ENCODE measurements around the gene KRT7. TPM values are rescaled to one million over a fixed set of nuclear protein-coding genes. Genes with fewer than 3 reads are reported as not detected.
"Not testable (repeated sequence)": the region's sequence is repeated elsewhere in the genome, so short reads cannot be mapped to it uniquely, and the experiment has no call there.

Gene KRT7
- total RNA-seq, 2 experiments from 2014 or later, result 1.1 to 1.8 TPM

GRCh38 chr12:52238916-52239646 lies 6.0 kb downstream of the KRT7 start:
- POLR2A ChIA-PET, result no interaction called here
- CTCF ChIA-PET, result interaction anchor here (1.3 kb wide), 1 partner anchor 39 kb away, joined by 3 read pairs; no protein-coding TSS in a partner anchor

DNA sequence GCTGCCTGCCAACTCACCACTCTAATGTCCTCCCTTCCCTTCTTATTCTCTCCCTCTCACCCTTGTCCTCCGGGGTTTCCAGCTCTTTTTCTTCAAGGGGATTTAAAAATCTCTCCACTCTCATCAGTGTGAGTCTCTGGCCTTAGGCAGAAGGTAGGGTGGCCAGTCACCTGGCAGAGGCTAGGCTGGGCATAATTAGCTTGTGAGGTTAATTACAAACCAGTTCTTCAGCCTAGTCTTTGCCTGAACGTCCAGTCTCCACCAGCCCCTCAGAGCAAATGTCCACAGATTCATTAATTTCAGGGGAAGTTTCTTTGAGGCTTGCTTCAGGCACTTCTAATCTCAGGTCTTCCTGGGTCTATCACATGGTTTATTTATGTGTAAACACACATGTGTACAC lies 6.7 kb downstream of the KRT7 start:
- CTCF ChIA-PET, result no interaction called here

GRCh38 chr12:52240247-52240646 lies 7.2 kb downstream of the KRT7 start:
- CTCF ChIA-PET, POLR2A ChIA-PET: not testable (repeated sequence)

More for the DNA sequence above, 6.7 kb downstream of the KRT7 start:
- POLR2A ChIA-PET, result no interaction called here

DNA sequence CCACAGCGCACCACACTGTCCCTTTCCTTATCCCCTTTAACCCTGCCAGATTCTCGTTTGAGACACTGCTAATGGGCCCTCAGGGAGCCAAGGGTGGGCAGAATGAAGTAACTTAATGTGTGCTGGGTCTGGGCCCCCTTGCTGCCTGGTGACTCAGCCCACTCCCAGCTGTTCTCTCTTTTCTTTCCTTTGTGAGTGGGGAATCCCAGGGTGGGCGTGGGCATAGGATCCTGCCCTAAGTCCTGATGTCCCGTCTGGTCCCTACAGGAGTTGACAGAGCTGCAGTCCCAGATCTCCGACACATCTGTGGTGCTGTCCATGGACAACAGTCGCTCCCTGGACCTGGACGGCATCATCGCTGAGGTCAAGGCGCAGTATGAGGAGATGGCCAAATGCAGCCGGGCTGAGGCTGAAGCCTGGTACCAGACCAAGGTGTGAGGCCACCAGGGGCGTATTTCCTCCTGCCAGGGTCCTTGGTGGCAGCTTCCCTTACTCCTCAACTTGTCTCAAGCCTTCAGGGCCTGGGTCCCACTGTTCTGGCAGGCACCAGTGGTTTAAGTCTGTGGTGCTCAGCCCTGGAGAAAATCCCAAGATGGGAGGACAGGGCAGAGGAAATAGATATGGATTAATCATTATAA lies 8.3 kb downstream of the KRT7 start:
- ChIA-PET POLR2A (no interaction called here), CTCF (no interaction called here)

DNA sequence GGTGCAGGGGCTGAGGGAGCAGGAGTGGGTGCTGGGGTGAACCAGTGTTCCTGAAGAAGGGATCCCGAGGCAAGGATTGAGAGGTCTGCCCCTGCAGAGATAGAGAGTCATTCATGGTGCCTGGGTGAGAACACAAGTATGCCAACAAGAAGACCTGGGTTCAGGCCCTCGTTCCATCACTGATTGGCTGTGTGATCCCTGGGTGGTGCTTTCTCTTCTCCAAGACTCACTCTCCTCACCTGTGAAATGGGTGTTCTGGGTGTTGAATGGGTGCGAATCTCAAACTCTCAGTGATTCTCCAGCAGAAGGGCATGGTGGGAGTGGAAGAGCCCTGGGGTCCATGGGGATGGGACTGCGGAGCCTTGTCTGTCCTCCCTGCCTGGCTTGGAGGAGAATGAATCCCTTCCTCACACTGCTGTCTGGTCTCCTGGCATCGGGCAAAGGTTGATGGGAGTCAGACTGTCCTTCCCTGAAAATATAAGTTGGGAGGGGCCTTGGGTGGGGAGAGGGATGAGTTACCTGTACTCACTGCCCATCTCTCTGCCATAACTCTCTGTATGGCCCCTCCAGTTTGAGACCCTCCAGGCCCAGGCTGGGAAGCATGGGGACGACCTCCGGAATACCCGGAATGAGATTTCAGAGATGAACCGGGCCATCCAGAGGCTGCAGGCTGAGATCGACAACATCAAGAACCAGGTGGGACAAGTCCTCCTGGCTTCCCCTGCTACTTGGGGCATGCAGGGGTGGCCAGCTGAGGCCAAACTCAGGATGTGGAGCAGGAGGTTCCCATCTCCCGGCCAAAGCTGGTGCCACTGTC lies 9.6 kb downstream of the KRT7 start:
- CTCF ChIA-PET, result no interaction called here
- POLR2A ChIA-PET, result no interaction called here

GRCh38 chr12:52243259-52243855 lies 10.3 kb downstream of the KRT7 start:
- CTCF ChIA-PET, result interaction anchor here (0.9 kb wide), 1 partner anchor 36 kb away, joined by 4 read pairs; no protein-coding TSS in a partner anchor
- POLR2A ChIA-PET, result no interaction called here

GRCh38 chr12:52243856-52244614 lies 11.0 kb downstream of the KRT7 start:
- CTCF ChIA-PET, result interaction anchor here (0.9 kb wide), 1 partner anchor 35 kb away, joined by 4 read pairs; no protein-coding TSS in a partner anchor
- POLR2A ChIA-PET, result no interaction called here

GRCh38 chr12:52244615-52244994 lies 11.6 kb downstream of the KRT7 start:
- CTCF ChIA-PET, result no interaction called here
- POLR2A ChIA-PET, result no interaction called here

GRCh38 chr12:52245259-52245961 lies 12.4 kb downstream of the KRT7 start:
- CTCF ChIA-PET, result no interaction called here
- POLR2A ChIA-PET, result no interaction called here

- ChIA-PET CTCF (no interaction called here), POLR2A (no interaction called here)
These were observed 13.0 kb downstream of the KRT7 start for GRCh38 chr12:52245962-52246569.

- ChIA-PET CTCF (no interaction called here), POLR2A (no interaction called here)
These were observed 13.9 kb downstream of the KRT7 start for GRCh38 chr12:52246720-52247621.

- ChIA-PET CTCF (no interaction called here), POLR2A (no interaction called here)
These were observed 14.8 kb downstream of the KRT7 start for GRCh38 chr12:52247622-52248540.

DNA sequence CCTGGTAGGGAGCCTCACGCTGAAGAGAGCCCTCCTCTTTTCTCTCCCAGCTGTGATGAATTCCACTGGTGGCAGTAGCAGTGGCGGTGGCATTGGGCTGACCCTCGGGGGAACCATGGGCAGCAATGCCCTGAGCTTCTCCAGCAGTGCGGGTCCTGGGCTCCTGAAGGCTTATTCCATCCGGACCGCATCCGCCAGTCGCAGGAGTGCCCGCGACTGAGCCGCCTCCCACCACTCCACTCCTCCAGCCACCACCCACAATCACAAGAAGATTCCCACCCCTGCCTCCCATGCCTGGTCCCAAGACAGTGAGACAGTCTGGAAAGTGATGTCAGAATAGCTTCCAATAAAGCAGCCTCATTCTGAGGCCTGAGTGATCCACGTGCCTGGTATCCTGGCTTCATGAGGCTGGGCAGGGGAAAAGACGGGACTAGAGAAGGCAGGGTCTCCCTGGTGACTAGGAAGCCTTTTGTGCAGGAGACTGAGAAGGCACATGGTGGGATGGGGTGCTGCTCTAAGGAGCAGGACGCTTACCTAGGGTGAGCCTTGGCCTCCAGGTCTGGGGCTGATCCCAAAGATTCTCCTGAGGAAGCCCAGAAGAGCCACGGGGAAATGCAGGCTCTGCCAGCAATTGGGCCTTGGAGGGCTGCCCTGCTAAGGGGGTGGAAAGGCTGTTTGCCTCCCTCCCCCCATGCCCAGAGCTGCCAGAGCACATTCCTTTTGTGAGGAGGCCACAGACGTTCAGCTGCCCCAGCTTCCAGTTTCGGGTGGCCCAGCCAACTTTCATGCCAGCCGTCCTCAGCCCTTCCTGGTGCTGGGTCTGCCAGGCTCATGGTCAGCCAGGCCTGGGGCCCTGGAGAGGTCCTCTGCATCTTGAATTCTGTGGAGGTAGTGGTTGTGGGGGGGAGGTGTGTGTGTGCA lies 15.8 kb downstream of the KRT7 start:
- ChIA-PET POLR2A (no interaction called here), CTCF (no interaction called here)

DNA sequence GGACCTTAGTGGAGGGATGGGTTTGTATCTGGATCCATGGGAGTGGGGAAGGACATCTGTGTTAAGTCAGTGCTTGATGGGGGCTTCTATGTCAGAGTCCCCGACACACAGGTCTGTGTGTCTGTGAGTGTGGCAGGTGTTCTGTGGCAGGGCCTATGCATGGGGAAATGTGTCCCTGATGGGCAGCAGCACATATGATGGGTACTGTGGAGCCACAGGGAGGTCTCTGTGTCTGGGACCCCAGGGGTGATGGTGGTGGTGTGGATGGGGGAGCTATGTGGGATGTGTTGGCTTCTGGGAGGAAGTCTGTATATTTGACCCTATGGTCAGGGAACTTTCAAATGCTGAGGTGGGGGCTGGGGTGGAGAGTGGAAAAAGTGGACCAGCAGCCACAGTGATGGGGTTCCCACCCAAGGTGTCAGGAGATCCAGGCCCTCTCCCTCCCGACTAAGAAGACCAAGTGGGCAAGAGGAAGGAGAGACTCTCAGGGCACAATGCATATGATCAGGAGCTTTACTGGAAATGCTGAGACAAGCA lies 16.5 kb downstream of the KRT7 start:
- ChIA-PET CTCF (no interaction called here), POLR2A (no interaction called here)

All from activated CD8-positive, alpha-beta memory T cell treated with anti-CD3 and anti-CD28 coated beads for 36 hours (primary cell).